ENCODE results near the gene SLC27A3.

Gene SLC27A3

GRCh38 chr1:153783233-153784190 is 8.3 kb downstream of the SLC27A3 start:
- no peaks in the 10 kb centered on the region for H3K79me2 ChIP-seq (ENCODE audit: insufficient read depth, low read depth)
- H2AFZ ChIP-seq (ENCODE audit: low read depth) = peak overlapping the region; percentile 86

DNA sequence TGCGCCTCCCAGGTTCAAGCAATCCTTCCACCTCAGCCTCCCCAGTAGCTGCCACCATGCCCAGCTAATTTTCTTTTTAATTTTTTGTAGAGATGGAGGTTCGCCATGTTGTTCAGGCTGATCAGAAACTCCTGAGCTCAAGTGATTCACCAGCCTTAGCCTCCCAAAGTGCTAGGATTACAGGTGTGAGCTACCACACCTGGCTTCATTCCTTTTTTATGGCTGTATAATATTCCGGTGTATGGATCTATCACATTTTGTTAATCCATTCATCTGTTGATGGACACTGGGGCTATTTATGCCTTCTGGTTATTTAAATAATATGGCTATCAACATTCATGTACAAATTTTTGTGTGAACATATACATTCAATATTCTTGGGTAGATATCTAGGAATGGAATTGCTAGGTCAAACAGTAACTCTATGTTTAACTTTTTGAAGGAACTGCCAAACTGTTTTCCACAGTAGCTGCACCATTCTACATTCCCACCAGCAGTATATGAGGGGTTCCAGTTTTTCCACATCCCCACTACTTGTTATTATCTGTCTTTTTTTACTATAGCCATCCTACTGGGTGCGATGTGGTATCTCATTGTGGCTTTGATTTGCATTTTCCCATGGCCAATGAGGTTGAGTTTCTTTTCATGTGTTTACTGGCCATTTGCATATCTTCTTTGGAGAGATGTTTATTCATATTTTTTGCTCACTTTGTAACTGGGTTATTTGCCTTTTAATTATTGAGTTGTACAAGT is 11.0 kb downstream of the SLC27A3 start:
- H2AFZ ChIP-seq (ENCODE audit: low read depth) = no peak overlapping the region
- TF ChIP-seq, protein P1, sequence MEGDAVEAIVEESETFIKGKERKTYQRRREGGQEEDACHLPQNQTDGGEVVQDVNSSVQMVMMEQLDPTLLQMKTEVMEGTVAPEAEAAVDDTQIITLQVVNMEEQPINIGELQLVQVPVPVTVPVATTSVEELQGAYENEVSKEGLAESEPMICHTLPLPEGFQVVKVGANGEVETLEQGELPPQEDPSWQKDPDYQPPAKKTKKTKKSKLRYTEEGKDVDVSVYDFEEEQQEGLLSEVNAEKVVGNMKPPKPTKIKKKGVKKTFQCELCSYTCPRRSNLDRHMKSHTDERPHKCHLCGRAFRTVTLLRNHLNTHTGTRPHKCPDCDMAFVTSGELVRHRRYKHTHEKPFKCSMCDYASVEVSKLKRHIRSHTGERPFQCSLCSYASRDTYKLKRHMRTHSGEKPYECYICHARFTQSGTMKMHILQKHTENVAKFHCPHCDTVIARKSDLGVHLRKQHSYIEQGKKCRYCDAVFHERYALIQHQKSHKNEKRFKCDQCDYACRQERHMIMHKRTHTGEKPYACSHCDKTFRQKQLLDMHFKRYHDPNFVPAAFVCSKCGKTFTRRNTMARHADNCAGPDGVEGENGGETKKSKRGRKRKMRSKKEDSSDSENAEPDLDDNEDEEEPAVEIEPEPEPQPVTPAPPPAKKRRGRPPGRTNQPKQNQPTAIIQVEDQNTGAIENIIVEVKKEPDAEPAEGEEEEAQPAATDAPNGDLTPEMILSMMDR (conservative IDR thresholded peaks at IDR 0.05; ENCODE audit: low read depth, low read length) = no peak
- no peak overlapping the region for H3K4me2 ChIP-seq

More at GRCh38 chr1:153783233-153784190, 8.3 kb downstream of the SLC27A3 start:
- Histone ChIP-seq H3K4me1 (ENCODE audit: low read depth, poor library complexity, severe bottlenecking) (peaks cover 16% of the 10 kb centered on the region), H3K36me3 (ENCODE audit: insufficient read depth) (no peaks in the 10 kb centered on the region), H3K27ac (peak overlapping the region; percentile 62), H3K4me2 (peak overlapping the region; percentile 96), H4K20me1 (ENCODE audit: insufficient read depth) (no peaks in the 10 kb centered on the region), H3K27me3 (ENCODE audit: insufficient read depth, low read depth) (peaks cover 5% of the 10 kb centered on the region; the same call in 1 of the 2 replicates), H3K4me3 (IDR thresholded peaks at IDR 0.05; ENCODE audit: insufficient read depth, low read depth, low read length) (peak overlapping the region; percentile 100), H3K9ac (peak overlapping the region; percentile 69)
- TF ChIP-seq, protein P1 (conservative IDR thresholded peaks at IDR 0.05; ENCODE audit: low read depth, low read length) = no peak

DNA sequence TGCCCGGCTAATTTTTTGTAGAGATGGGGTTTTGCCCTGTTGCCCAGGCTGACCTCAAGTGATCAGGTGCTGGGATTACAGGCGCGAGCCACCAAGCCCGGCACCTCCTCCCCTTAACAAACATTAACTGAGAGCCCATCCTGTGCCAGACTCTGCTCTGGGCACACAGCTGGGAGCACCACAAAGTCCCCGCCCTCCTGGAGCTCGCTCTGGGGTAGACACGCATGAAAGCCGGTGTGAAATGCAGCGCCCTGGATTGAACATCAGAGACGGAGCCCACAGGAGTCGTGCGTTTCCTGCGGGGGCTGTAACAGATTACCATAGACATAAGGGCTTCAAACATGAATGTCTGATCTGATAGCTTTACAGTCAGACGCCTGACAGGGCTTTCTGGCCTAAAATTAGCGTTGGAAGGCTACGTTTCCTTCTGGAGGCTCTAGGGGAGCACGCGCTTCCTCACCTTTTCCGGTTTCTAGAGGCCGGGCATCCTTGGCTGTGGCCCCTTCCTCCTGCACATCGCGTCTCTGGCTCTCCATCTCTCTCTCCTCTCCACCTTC is 14.3 kb downstream of the SLC27A3 start:
- Histone ChIP-seq H3K9ac (no peak overlapping the region), H4K20me1 (ENCODE audit: insufficient read depth) (no peaks in the 10 kb centered on the region), H2AFZ (ENCODE audit: low read depth) (no peak overlapping the region), H3K4me2 (no peak overlapping the region; the same call in 1 of the 2 replicates), H3K36me3 (ENCODE audit: insufficient read depth) (no peaks in the 10 kb centered on the region), H3K4me1 (ENCODE audit: low read depth, poor library complexity, severe bottlenecking) (peaks cover 35% of the 10 kb centered on the region), H3K27ac (no peak overlapping the region), H3K27me3 (ENCODE audit: insufficient read depth, low read depth) (peaks cover 9% of the 10 kb centered on the region; the same call in 1 of the 2 replicates), H3K79me2 (ENCODE audit: insufficient read depth, low read depth) (no peaks in the 10 kb centered on the region), H3K4me3 (IDR thresholded peaks at IDR 0.05; ENCODE audit: insufficient read depth, low read depth, low read length) (no peak overlapping the region)
- TF ChIP-seq, protein P1 (conservative IDR thresholded peaks at IDR 0.05; ENCODE audit: low read depth, low read length) = no peak

More for the DNA sequence above, 11.0 kb downstream of the SLC27A3 start:
- no peak overlapping the region for H3K9ac ChIP-seq
- peak overlapping the region; percentile 59 for H3K4me3 ChIP-seq (IDR thresholded peaks at IDR 0.05; ENCODE audit: insufficient read depth, low read depth, low read length)
- H3K27me3 ChIP-seq (ENCODE audit: insufficient read depth, low read depth) = no peaks in the 10 kb centered on the region
- H3K79me2 ChIP-seq (ENCODE audit: insufficient read depth, low read depth) = no peaks in the 10 kb centered on the region
- no peak overlapping the region for H3K27ac ChIP-seq
- no peaks in the 10 kb centered on the region for H3K36me3 ChIP-seq (ENCODE audit: insufficient read depth)
- peaks cover 35% of the 10 kb centered on the region for H3K4me1 ChIP-seq (ENCODE audit: low read depth, poor library complexity, severe bottlenecking)
- no peaks in the 10 kb centered on the region for H4K20me1 ChIP-seq (ENCODE audit: insufficient read depth)

GRCh38 chr1:153790313-153790965 is 15.2 kb downstream of the SLC27A3 start:
- Histone ChIP-seq H3K79me2 (ENCODE audit: insufficient read depth, low read depth) (no peaks in the 10 kb centered on the region), H3K4me3 (IDR thresholded peaks at IDR 0.05; ENCODE audit: insufficient read depth, low read depth, low read length) (peak overlapping the region; percentile 97), H3K9ac (peak overlapping the region; percentile 8; the same call in 1 of the 2 replicates), H2AFZ (ENCODE audit: low read depth) (peak overlapping the region; percentile 60), H3K27me3 (ENCODE audit: insufficient read depth, low read depth) (peaks cover 9% of the 10 kb centered on the region; the same call in 1 of the 2 replicates), H3K4me2 (peak overlapping the region; percentile 78), H4K20me1 (ENCODE audit: insufficient read depth) (no peaks in the 10 kb centered on the region), H3K4me1 (ENCODE audit: low read depth, poor library complexity, severe bottlenecking) (peaks cover 35% of the 10 kb centered on the region), H3K36me3 (ENCODE audit: insufficient read depth) (no peaks in the 10 kb centered on the region), H3K27ac (peak overlapping the region; percentile 42)
- TF ChIP-seq, protein P1 (conservative IDR thresholded peaks at IDR 0.05; ENCODE audit: low read depth, low read length) = 0 out of 2 replicates have a peak, but pooled peaks have one; percentile 12

Data from KMS-11 (cell line).